ENCODE measurements around the gene SMIM44.

Gene SMIM44

GRCh38 chr19:3483226-3483628, at the start of gene SMIM44:
Gene SMIM44, minus strand, starts transcription at chr19:3483441. Its CDS starts 38 bp downstream, at chr19:3483403.
- TF ChIP-seq ZNF8 (CRISPR knock-in tag; IDR thresholded peaks at IDR 0.05) (no peak), ESRRG (CRISPR knock-in tag; IDR thresholded peaks at IDR 0.05) (no peak), TOX (CRISPR knock-in tag; IDR thresholded peaks at IDR 0.05; ENCODE audit: borderline replicate concordance) (no peak), CSRNP3 (CRISPR knock-in tag; IDR thresholded peaks at IDR 0.05) (no peak), ZC3H10 (CRISPR knock-in tag; IDR thresholded peaks at IDR 0.05) (no peak)
- ATAC-seq = no peak

- no peak for ATAC-seq
- TF ChIP-seq, protein P1, sequence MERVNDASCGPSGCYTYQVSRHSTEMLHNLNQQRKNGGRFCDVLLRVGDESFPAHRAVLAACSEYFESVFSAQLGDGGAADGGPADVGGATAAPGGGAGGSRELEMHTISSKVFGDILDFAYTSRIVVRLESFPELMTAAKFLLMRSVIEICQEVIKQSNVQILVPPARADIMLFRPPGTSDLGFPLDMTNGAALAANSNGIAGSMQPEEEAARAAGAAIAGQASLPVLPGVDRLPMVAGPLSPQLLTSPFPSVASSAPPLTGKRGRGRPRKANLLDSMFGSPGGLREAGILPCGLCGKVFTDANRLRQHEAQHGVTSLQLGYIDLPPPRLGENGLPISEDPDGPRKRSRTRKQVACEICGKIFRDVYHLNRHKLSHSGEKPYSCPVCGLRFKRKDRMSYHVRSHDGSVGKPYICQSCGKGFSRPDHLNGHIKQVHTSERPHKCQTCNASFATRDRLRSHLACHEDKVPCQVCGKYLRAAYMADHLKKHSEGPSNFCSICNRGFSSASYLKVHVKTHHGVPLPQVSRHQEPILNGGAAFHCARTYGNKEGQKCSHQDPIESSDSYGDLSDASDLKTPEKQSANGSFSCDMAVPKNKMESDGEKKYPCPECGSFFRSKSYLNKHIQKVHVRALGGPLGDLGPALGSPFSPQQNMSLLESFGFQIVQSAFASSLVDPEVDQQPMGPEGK (CRISPR knock-in tag; IDR thresholded peaks at IDR 0.05; ENCODE audit: borderline replicate concordance) = no peak
- no peak for TF ChIP-seq ZFP3 (CRISPR knock-in tag; IDR thresholded peaks at IDR 0.05)
- TF ChIP-seq, protein P2, sequence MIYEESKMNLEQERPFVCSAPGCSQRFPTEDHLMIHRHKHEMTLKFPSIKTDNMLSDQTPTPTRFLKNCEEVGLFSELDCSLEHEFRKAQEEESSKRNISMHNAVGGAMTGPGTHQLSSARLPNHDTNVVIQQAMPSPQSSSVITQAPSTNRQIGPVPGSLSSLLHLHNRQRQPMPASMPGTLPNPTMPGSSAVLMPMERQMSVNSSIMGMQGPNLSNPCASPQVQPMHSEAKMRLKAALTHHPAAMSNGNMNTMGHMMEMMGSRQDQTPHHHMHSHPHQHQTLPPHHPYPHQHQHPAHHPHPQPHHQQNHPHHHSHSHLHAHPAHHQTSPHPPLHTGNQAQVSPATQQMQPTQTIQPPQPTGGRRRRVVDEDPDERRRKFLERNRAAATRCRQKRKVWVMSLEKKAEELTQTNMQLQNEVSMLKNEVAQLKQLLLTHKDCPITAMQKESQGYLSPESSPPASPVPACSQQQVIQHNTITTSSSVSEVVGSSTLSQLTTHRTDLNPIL (CRISPR knock-in tag; IDR thresholded peaks at IDR 0.05; ENCODE audit: low read depth) = no peak
- no peak for TF ChIP-seq ZFP30 (CRISPR knock-in tag; IDR thresholded peaks at IDR 0.05)
- TF ChIP-seq ZNF565 (CRISPR knock-in tag; conservative IDR thresholded peaks at IDR 0.05; ENCODE audit: low read depth) = no peak
- no peak for TF ChIP-seq ARNTL (CRISPR knock-in tag; IDR thresholded peaks at IDR 0.05; ENCODE audit: borderline replicate concordance, low read depth)
- TF ChIP-seq SNAI2 (CRISPR knock-in tag; IDR thresholded peaks at IDR 0.05) = no peak
- TF ChIP-seq CSDC2 (CRISPR knock-in tag; IDR thresholded peaks at IDR 0.05) = no peak
Observed at GRCh38 chr19:3533033-3533432, 49.8 kb upstream of the SMIM44 start.

- no peak for ATAC-seq
- TF ChIP-seq CSDC2 (CRISPR knock-in tag; IDR thresholded peaks at IDR 0.05) (no peak), RARB (CRISPR knock-in tag; IDR thresholded peaks at IDR 0.05) (no peak)
Observed at GRCh38 chr19:3532154-3532786, 49.0 kb upstream of the SMIM44 start.

GRCh38 chr19:3531716-3532115, 48.5 kb upstream of the SMIM44 start:
- no peak for ATAC-seq
- TF ChIP-seq ZNF565 (CRISPR knock-in tag; conservative IDR thresholded peaks at IDR 0.05; ENCODE audit: low read depth) = no peak
- TF ChIP-seq CSRNP3 (CRISPR knock-in tag; IDR thresholded peaks at IDR 0.05) = no peak
- TF ChIP-seq, protein P1 (CRISPR knock-in tag; IDR thresholded peaks at IDR 0.05; ENCODE audit: borderline replicate concordance) = no peak
- TF ChIP-seq ZNF70 (CRISPR knock-in tag; IDR thresholded peaks at IDR 0.05) = no peak
- TF ChIP-seq SNAI2 (CRISPR knock-in tag; IDR thresholded peaks at IDR 0.05) = no peak
- TF ChIP-seq, protein P2 (CRISPR knock-in tag; IDR thresholded peaks at IDR 0.05; ENCODE audit: low read depth) = no peak
- TF ChIP-seq RARB (CRISPR knock-in tag; IDR thresholded peaks at IDR 0.05) = no peak
- no peak for TF ChIP-seq ISL1 (CRISPR knock-in tag; IDR thresholded peaks at IDR 0.05)
- TF ChIP-seq ZC3H10 (CRISPR knock-in tag; IDR thresholded peaks at IDR 0.05) = no peak
- TF ChIP-seq BACH2 (CRISPR knock-in tag; IDR thresholded peaks at IDR 0.05; ENCODE audit: borderline replicate concordance) = no peak
- no peak for TF ChIP-seq ARNTL (CRISPR knock-in tag; IDR thresholded peaks at IDR 0.05; ENCODE audit: borderline replicate concordance, low read depth)
- no peak for TF ChIP-seq CSDC2 (CRISPR knock-in tag; IDR thresholded peaks at IDR 0.05)
- no peak for TF ChIP-seq ESRRG (CRISPR knock-in tag; IDR thresholded peaks at IDR 0.05)
- TF ChIP-seq ZFP3 (CRISPR knock-in tag; IDR thresholded peaks at IDR 0.05) = no peak
- TF ChIP-seq GLIS3 (CRISPR knock-in tag; IDR thresholded peaks at IDR 0.05) = no peak
- no peak for TF ChIP-seq ZNF8 (CRISPR knock-in tag; IDR thresholded peaks at IDR 0.05)
- no peak for TF ChIP-seq PPARA (CRISPR knock-in tag; IDR thresholded peaks at IDR 0.05; ENCODE audit: borderline replicate concordance)
- TF ChIP-seq, protein P3, sequence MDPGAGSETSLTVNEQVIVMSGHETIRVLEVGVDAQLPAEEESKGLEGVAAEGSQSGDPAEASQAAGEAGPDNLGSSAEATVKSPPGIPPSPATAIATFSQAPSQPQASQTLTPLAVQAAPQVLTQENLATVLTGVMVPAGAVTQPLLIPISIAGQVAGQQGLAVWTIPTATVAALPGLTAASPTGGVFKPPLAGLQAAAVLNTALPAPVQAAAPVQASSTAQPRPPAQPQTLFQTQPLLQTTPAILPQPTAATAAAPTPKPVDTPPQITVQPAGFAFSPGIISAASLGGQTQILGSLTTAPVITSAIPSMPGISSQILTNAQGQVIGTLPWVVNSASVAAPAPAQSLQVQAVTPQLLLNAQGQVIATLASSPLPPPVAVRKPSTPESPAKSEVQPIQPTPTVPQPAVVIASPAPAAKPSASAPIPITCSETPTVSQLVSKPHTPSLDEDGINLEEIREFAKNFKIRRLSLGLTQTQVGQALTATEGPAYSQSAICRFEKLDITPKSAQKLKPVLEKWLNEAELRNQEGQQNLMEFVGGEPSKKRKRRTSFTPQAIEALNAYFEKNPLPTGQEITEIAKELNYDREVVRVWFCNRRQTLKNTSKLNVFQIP (CRISPR knock-in tag; IDR thresholded peaks at IDR 0.05; ENCODE audit: borderline replicate concordance, low read depth) = no peak

Data from SK-N-SH treated with all-trans-retinoic acid at 6 μM for 48 hours (cell line).